Osteoblast (primary cell): ENCODE results near the gene DUOXA2. TPM values are rescaled to one million over a fixed set of nuclear protein-coding genes. Genes with fewer than 3 reads are reported as not detected.

ENCODE experiments used
- DNase-seq: peaks from one replicate; pipeline ENCODE4 v3.0.0; 2011; ENCODE audit warnings: low spot score, mixed read lengths; ENCODE audit not compliant: insufficient read length; ENCODE audit errors: missing footprints
- H2AFZ ChIP-seq: 2 replicates; pipeline ENCODE4 v1.6.0; 2011; ENCODE audit warnings: mild to moderate bottlenecking, low read length
- H3K27ac ChIP-seq: 2 replicates; pipeline ENCODE4 v1.5.1; 2011; ENCODE audit warnings: mild to moderate bottlenecking, low read depth, low read length, moderate library complexity
- H3K27me3 ChIP-seq: 2 replicates; pipeline ENCODE4 v1.6.0; 2012; ENCODE audit warnings: mild to moderate bottlenecking, control low read depth, inconsistent platforms, low read length, moderate library complexity; ENCODE audit not compliant: insufficient read depth
- H3K36me3 ChIP-seq: 2 replicates; pipeline ENCODE4 v1.5.1; 2011; ENCODE audit warnings: mild to moderate bottlenecking, low read length, control low read depth, moderate library complexity; ENCODE audit not compliant: insufficient read depth
- H3K4me1 ChIP-seq: 2 replicates; pipeline ENCODE4 v1.5.1; 2011; ENCODE audit warnings: mild to moderate bottlenecking, low read length, control low read depth, moderate library complexity; ENCODE audit not compliant: insufficient read depth
- H3K4me2 ChIP-seq: 2 replicates; pipeline ENCODE4 v1.6.0; 2011; ENCODE audit warnings: mild to moderate bottlenecking, low read length; ENCODE audit not compliant: insufficient read depth
- H3K4me3 ChIP-seq: fragments of 200-600 bp; sonication (generic); 3 replicates; pipeline ENCODE4 v1.5.1; 2012; ENCODE audit warnings: mild to moderate bottlenecking, low read length, inconsistent platforms; ENCODE audit not compliant: insufficient read depth
- H3K79me2 ChIP-seq: 2 replicates; pipeline ENCODE4 v1.6.0; 2012; ENCODE audit warnings: mild to moderate bottlenecking, low read length, control low read depth, inconsistent platforms; ENCODE audit not compliant: insufficient read depth
- H3K9me3 ChIP-seq: 2 replicates; pipeline ENCODE4 v1.5.1; 2011; ENCODE audit warnings: low read depth, low read length, control low read depth
- H4K20me1 ChIP-seq: 2 replicates; pipeline ENCODE4 v1.6.0; 2012; ENCODE audit warnings: mild to moderate bottlenecking, low read length, control low read depth; ENCODE audit not compliant: insufficient read depth
- CTCF ChIP-seq: IDR thresholded peaks from 2 replicates; pipeline ENCODE4 v1.5.1; 2011; ENCODE audit warnings: mild to moderate bottlenecking, low read depth, low read length, moderate library complexity; ENCODE audit errors: extremely low read depth
- total RNA-seq: library from RNA; depleted of rRNA; stranded (reverse); fragments of >200 nt; gene quantifications from 2 replicates; pipeline ENCODE4 v1.2.3, GENCODE V29; 2012

DUOXA2 gene
- total RNA-seq, 1 donor, result not detected

DNA sequence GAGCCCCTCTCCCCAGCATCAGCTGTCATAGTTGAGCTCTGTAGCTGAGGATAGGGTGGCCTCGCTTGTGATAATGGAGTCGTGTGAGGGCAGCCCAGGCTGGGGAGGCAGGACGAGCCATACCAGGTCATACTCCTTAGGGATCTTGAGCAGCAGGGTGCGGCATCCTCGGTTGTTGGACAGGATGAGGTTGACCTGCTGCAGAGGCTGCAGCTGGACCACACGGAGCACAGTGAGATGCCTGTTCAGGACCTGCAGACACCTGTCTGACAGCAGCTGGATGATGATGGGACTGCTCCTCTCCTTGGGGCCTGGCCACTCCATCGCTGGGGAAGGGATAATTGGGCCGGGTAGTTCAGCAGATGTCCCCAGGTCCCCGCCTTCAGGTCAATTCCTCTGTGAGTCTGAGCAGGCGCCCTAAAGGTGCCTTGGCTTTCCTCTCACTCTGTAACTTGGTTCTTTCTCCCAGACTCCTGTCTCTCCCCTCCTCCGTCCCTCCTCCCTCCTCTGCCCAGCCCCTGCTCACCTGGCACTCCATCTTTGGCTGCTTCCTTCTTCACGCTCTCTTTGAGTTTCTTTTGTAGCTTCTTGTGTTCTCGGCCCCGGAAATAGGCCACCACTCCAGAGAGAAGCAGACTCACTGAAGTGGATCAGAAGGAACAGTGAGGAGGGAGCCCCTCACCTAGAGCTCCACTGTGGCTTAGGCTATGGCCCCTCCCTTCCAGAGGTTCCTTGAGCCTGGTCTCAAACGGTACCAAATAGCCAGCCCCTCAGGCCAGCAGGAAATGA lies 7.9 kb upstream of the DUOXA2 start:
- DNase-seq, result peak; percentile 85
- Histone ChIP-seq H3K4me3 (no peak overlapping the region), H2AFZ (no peak overlapping the region), H3K79me2 (no peaks in the 10 kb centered on the region), H3K9me3 (no peaks in the 10 kb centered on the region), H3K4me2 (no peak overlapping the region), H3K36me3 (no peaks in the 10 kb centered on the region), H3K4me1 (no peaks in the 10 kb centered on the region), H4K20me1 (no peaks in the 10 kb centered on the region), H3K27ac (no peak overlapping the region), H3K27me3 (peaks cover 43% of the 10 kb centered on the region)
- TF ChIP-seq CTCF, result no peak

GRCh38 chr15:45107941-45108630 lies 6.0 kb upstream of the DUOXA2 start:
- H3K36me3 ChIP-seq, result no peaks in the 10 kb centered on the region
- no peak overlapping the region for H3K4me3 ChIP-seq
- H3K79me2 ChIP-seq, result no peaks in the 10 kb centered on the region
- no peak overlapping the region for H2AFZ ChIP-seq
- H3K9me3 ChIP-seq, result no peaks in the 10 kb centered on the region
- H4K20me1 ChIP-seq, result no peaks in the 10 kb centered on the region
- no peak overlapping the region for H3K27ac ChIP-seq
- no peak for TF ChIP-seq CTCF
- peaks cover 50% of the 10 kb centered on the region for H3K27me3 ChIP-seq
- no peaks in the 10 kb centered on the region for H3K4me1 ChIP-seq
- peak; percentile 73 for DNase-seq
- no peak overlapping the region for H3K4me2 ChIP-seq

DNA sequence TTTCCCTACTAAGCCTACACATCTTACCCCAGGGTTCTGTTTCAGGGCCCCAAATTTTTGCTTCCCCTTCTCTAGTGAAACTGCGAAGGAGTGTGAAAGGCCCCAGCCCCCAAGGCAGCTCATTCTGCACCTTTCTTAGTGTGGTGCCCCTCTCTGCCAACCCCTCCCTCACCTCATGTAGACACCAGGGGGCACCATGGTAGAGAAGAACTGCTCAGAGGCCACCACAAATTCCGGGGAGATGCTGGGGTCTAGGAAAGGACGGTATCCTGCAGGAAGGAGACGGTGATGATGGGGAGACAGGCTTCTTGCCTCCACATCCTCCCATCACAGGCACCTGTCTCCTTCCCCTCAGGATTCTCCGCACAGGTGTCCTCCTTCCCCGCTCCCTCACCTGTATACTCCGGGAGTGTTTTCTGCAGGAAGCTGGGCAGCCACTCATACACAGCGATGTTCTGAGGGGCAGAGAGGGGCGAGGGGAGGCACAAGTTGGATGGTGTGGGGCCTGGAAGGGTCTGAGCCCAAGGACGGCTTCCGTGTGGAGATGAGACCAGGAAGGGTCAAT lies 3.8 kb upstream of the DUOXA2 start:
- H3K36me3 ChIP-seq, result no peaks in the 10 kb centered on the region
- H3K9me3 ChIP-seq, result no peaks in the 10 kb centered on the region
- peaks cover 70% of the 10 kb centered on the region for H3K27me3 ChIP-seq
- no peak overlapping the region for H3K4me2 ChIP-seq
- no peak overlapping the region for H2AFZ ChIP-seq
- H3K79me2 ChIP-seq, result no peaks in the 10 kb centered on the region
- peak; percentile 79 for DNase-seq
- H3K4me3 ChIP-seq, result no peak overlapping the region
- no peak overlapping the region for H3K27ac ChIP-seq
- TF ChIP-seq CTCF, result peak; percentile 19
- no peaks in the 10 kb centered on the region for H3K4me1 ChIP-seq
- H4K20me1 ChIP-seq, result no peaks in the 10 kb centered on the region
